Measurements from ENCODE around the gene ZNF263. TPM values are rescaled to one million over a fixed set of nuclear protein-coding genes. Genes with fewer than 3 reads are reported as not detected.

ZNF263 gene
- 10 to 100 TPM in 1 of 2 donors, 1 to 10 TPM in 1; 7.9 to 12.7 TPM for polyA plus RNA-seq

- Histone ChIP-seq H3K27me3 (ENCODE audit: control insufficient read depth in 1 of 2, insufficient read depth in 2 of 2, low read length in 2 of 2) (no peaks in the 10 kb centered on the region), H3K4me1 (ENCODE audit: control insufficient read depth in 2 of 2, insufficient read depth in 2 of 2, low read length in 1 of 2) (peaks cover 6 to 13% of the 10 kb centered on the region in 2 donors), H3K36me3 (ENCODE audit: control insufficient read depth in 2 of 2, insufficient read depth in 2 of 2, low read length in 1 of 2) (peaks cover 7 to 13% of the 10 kb centered on the region in 2 donors), H3K27ac (ENCODE audit: low read depth in 2 of 2, low read length in 1 of 2) (peak within 1 kb of the TSS; percentile 99 to 100), H3K4me3 (ENCODE audit: low read depth in 1 of 2, low read length in 2 of 2) (peak within 1 kb of the TSS; percentile 81 to 98), H3K9me3 (ENCODE audit: control insufficient read depth in 2 of 2, insufficient read depth in 1 of 2, low read depth in 1 of 2, low read length in 1 of 2) (peaks cover 0 to 12% of the 10 kb centered on the region in 2 donors)
- WGBS, 2 donors, result 0 to 1% methylated on average over 72 of the region's 72 CpGs
Observed at GRCh38 chr16:3282730-3283542, at the start of gene ZNF263. Gene ZNF263, plus strand, starts transcription at chr16:3283491. Its CDS starts 328 bp downstream, at chr16:3283819.

- Histone ChIP-seq H3K9me3 (ENCODE audit: control insufficient read depth in 2 of 2, insufficient read depth in 1 of 2, low read depth in 1 of 2, low read length in 1 of 2) (no peaks in the 10 kb centered on the region), H3K27ac (ENCODE audit: low read depth in 2 of 2, low read length in 1 of 2) (peak overlapping the region; percentile 87 to 100), H3K4me1 (ENCODE audit: control insufficient read depth in 2 of 2, insufficient read depth in 2 of 2, low read length in 1 of 2) (peaks cover 0 to 3% of the 10 kb centered on the region in 2 donors), H3K27me3 (ENCODE audit: control insufficient read depth in 1 of 2, insufficient read depth in 2 of 2, low read length in 2 of 2) (no peaks in the 10 kb centered on the region), H3K36me3 (ENCODE audit: control insufficient read depth in 2 of 2, insufficient read depth in 2 of 2, low read length in 1 of 2) (peaks cover 11 to 17% of the 10 kb centered on the region in 2 donors), H3K4me3 (ENCODE audit: low read depth in 1 of 2, low read length in 2 of 2) (peak overlapping the region; percentile 74 to 88)
- 3% methylated on average over 13 to 18 of the region's 18 CpGs for WGBS, 2 donors
Observed at GRCh38 chr16:3234543-3234856, 48.8 kb upstream of the ZNF263 start.

- H3K4me1 ChIP-seq (ENCODE audit: control insufficient read depth in 2 of 2, insufficient read depth in 2 of 2, low read length in 1 of 2), result peaks cover 0 to 3% of the 10 kb centered on the region in 2 donors
- H3K27ac ChIP-seq (ENCODE audit: low read depth in 2 of 2, low read length in 1 of 2), result peak within 1 kb of the TSS; percentile 87 to 100
- H3K9me3 ChIP-seq (ENCODE audit: control insufficient read depth in 2 of 2, insufficient read depth in 1 of 2, low read depth in 1 of 2, low read length in 1 of 2), result no peaks in the 10 kb centered on the region
- peaks cover 11 to 15% of the 10 kb centered on the region in 2 donors for H3K36me3 ChIP-seq (ENCODE audit: control insufficient read depth in 2 of 2, insufficient read depth in 2 of 2, low read length in 1 of 2)
- H3K4me3 ChIP-seq (ENCODE audit: low read depth in 1 of 2, low read length in 2 of 2), result peak within 1 kb of the TSS; percentile 74 to 88
- H3K27me3 ChIP-seq (ENCODE audit: control insufficient read depth in 1 of 2, insufficient read depth in 2 of 2, low read length in 2 of 2), result no peaks in the 10 kb centered on the region
- WGBS, 2 donors, result 0% methylated on average over 52 to 56 of the region's 59 CpGs
Observed at GRCh38 chr16:3234857-3235561, 48.3 kb upstream of the ZNF263 start, which contains the start of gene ZNF200. Gene ZNF200, minus strand, starts transcription at chr16:3235158. Its CDS starts 1,403 bp downstream, at chr16:3233755.

GRCh38 chr16:3235856-3236669, 47.2 kb upstream of the ZNF263 start:
- Histone ChIP-seq H3K27me3 (ENCODE audit: control insufficient read depth in 1 of 2, insufficient read depth in 2 of 2, low read length in 2 of 2) (no peaks in the 10 kb centered on the region), H3K4me3 (ENCODE audit: low read depth in 1 of 2, low read length in 2 of 2) (no peak overlapping the region), H3K9me3 (ENCODE audit: control insufficient read depth in 2 of 2, insufficient read depth in 1 of 2, low read depth in 1 of 2, low read length in 1 of 2) (no peaks in the 10 kb centered on the region), H3K4me1 (ENCODE audit: control insufficient read depth in 2 of 2, insufficient read depth in 2 of 2, low read length in 1 of 2) (peaks cover 0 to 3% of the 10 kb centered on the region in 2 donors), H3K27ac (ENCODE audit: low read depth in 2 of 2, low read length in 1 of 2) (no peak overlapping the region), H3K36me3 (ENCODE audit: control insufficient read depth in 2 of 2, insufficient read depth in 2 of 2, low read length in 1 of 2) (peaks cover 11 to 12% of the 10 kb centered on the region in 2 donors)
- 85 to 87% methylated on average over 29 of the region's 29 CpGs for WGBS, 2 donors

GRCh38 chr16:3241761-3242160, 41.5 kb upstream of the ZNF263 start:
- no peaks in the 10 kb centered on the region for H3K9me3 ChIP-seq (ENCODE audit: control insufficient read depth in 2 of 2, insufficient read depth in 1 of 2, low read depth in 1 of 2, low read length in 1 of 2)
- H3K27ac ChIP-seq (ENCODE audit: low read depth in 2 of 2, low read length in 1 of 2), result no peak overlapping the region
- WGBS, 2 donors, result 75 to 78% methylated on average over 5 of the region's 5 CpGs
- H3K4me1 ChIP-seq (ENCODE audit: control insufficient read depth in 2 of 2, insufficient read depth in 2 of 2, low read length in 1 of 2), result no peaks in the 10 kb centered on the region
- no peaks in the 10 kb centered on the region for H3K36me3 ChIP-seq (ENCODE audit: control insufficient read depth in 2 of 2, insufficient read depth in 2 of 2, low read length in 1 of 2)
- H3K4me3 ChIP-seq (ENCODE audit: low read depth in 1 of 2, low read length in 2 of 2), result no peak overlapping the region
- no peaks in the 10 kb centered on the region for H3K27me3 ChIP-seq (ENCODE audit: control insufficient read depth in 1 of 2, insufficient read depth in 2 of 2, low read length in 2 of 2)

GRCh38 chr16:3242709-3243108, 40.6 kb upstream of the ZNF263 start:
- Histone ChIP-seq H3K36me3 (ENCODE audit: control insufficient read depth in 2 of 2, insufficient read depth in 2 of 2, low read length in 1 of 2) (no peaks in the 10 kb centered on the region), H3K4me3 (ENCODE audit: low read depth in 1 of 2, low read length in 2 of 2) (no peak overlapping the region), H3K9me3 (ENCODE audit: control insufficient read depth in 2 of 2, insufficient read depth in 1 of 2, low read depth in 1 of 2, low read length in 1 of 2) (no peaks in the 10 kb centered on the region), H3K27ac (ENCODE audit: low read depth in 2 of 2, low read length in 1 of 2) (no peak overlapping the region), H3K4me1 (ENCODE audit: control insufficient read depth in 2 of 2, insufficient read depth in 2 of 2, low read length in 1 of 2) (no peaks in the 10 kb centered on the region), H3K27me3 (ENCODE audit: control insufficient read depth in 1 of 2, insufficient read depth in 2 of 2, low read length in 2 of 2) (no peaks in the 10 kb centered on the region)
- 83 to 89% methylated on average over 11 of the region's 11 CpGs for WGBS, 2 donors

GRCh38 chr16:3243882-3244281, 39.4 kb upstream of the ZNF263 start:
- 65 to 68% methylated on average over 6 of the region's 6 CpGs for WGBS, 2 donors
- Histone ChIP-seq H3K4me3 (ENCODE audit: low read depth in 1 of 2, low read length in 2 of 2) (no peak overlapping the region), H3K4me1 (ENCODE audit: control insufficient read depth in 2 of 2, insufficient read depth in 2 of 2, low read length in 1 of 2) (no peaks in the 10 kb centered on the region), H3K27ac (ENCODE audit: low read depth in 2 of 2, low read length in 1 of 2) (no peak overlapping the region), H3K9me3 (ENCODE audit: control insufficient read depth in 2 of 2, insufficient read depth in 1 of 2, low read depth in 1 of 2, low read length in 1 of 2) (no peaks in the 10 kb centered on the region), H3K36me3 (ENCODE audit: control insufficient read depth in 2 of 2, insufficient read depth in 2 of 2, low read length in 1 of 2) (no peaks in the 10 kb centered on the region), H3K27me3 (ENCODE audit: control insufficient read depth in 1 of 2, insufficient read depth in 2 of 2, low read length in 2 of 2) (no peaks in the 10 kb centered on the region)

- no peaks in the 10 kb centered on the region for H3K4me1 ChIP-seq (ENCODE audit: control insufficient read depth in 2 of 2, insufficient read depth in 2 of 2, low read length in 1 of 2)
- H3K27ac ChIP-seq (ENCODE audit: low read depth in 2 of 2, low read length in 1 of 2), result no peak overlapping the region
- H3K27me3 ChIP-seq (ENCODE audit: control insufficient read depth in 1 of 2, insufficient read depth in 2 of 2, low read length in 2 of 2), result no peaks in the 10 kb centered on the region
- WGBS, 2 donors, result 72 to 75% methylated on average over 7 of the region's 7 CpGs
- peaks cover 0 to 3% of the 10 kb centered on the region in 2 donors for H3K9me3 ChIP-seq (ENCODE audit: control insufficient read depth in 2 of 2, insufficient read depth in 1 of 2, low read depth in 1 of 2, low read length in 1 of 2)
- H3K4me3 ChIP-seq (ENCODE audit: low read depth in 1 of 2, low read length in 2 of 2), result no peak overlapping the region
- H3K36me3 ChIP-seq (ENCODE audit: control insufficient read depth in 2 of 2, insufficient read depth in 2 of 2, low read length in 1 of 2), result no peaks in the 10 kb centered on the region
Observed at GRCh38 chr16:3246002-3246401, 37.3 kb upstream of the ZNF263 start.

- Histone ChIP-seq H3K4me3 (ENCODE audit: low read depth in 1 of 2, low read length in 2 of 2) (no peak overlapping the region), H3K27ac (ENCODE audit: low read depth in 2 of 2, low read length in 1 of 2) (no peak overlapping the region), H3K27me3 (ENCODE audit: control insufficient read depth in 1 of 2, insufficient read depth in 2 of 2, low read length in 2 of 2) (no peaks in the 10 kb centered on the region), H3K9me3 (ENCODE audit: control insufficient read depth in 2 of 2, insufficient read depth in 1 of 2, low read depth in 1 of 2, low read length in 1 of 2) (peaks cover 0 to 3% of the 10 kb centered on the region in 2 donors), H3K36me3 (ENCODE audit: control insufficient read depth in 2 of 2, insufficient read depth in 2 of 2, low read length in 1 of 2) (no peaks in the 10 kb centered on the region), H3K4me1 (ENCODE audit: control insufficient read depth in 2 of 2, insufficient read depth in 2 of 2, low read length in 1 of 2) (no peaks in the 10 kb centered on the region)
- 77 to 81% methylated on average over 10 of the region's 10 CpGs for WGBS, 2 donors
Observed at GRCh38 chr16:3246876-3247275, 36.4 kb upstream of the ZNF263 start.

Data from esophagus (tissue), 2 donors.